HuH-7 (cell line): ENCODE measurements around the gene SLC22A17.

Source experiments
- DNase-seq: peaks from one replicate; pipeline ENCODE4 v3.0.0; 2011; ENCODE audit warnings: low spot score

Gene SLC22A17

GRCh38 chr14:23307687-23308644 lies 44.7 kb downstream of the SLC22A17 start:
- DNase-seq: no peak

GRCh38 chr14:23307146-23307530 lies 45.5 kb downstream of the SLC22A17 start:
- DNase-seq: no peak

GRCh38 chr14:23306412-23307145 lies 46.1 kb downstream of the SLC22A17 start, which contains the start of gene BCL2L2:
BCL2L2 (plus strand) TSS chr14:23306833; CDS start chr14:23307768, 935 bp downstream.
- peak; percentile 79 for DNase-seq

GRCh38 chr14:23302290-23303225 lies 50.1 kb downstream of the SLC22A17 start, which contains the start of gene PPP1R3E:
PPP1R3E (minus strand) TSS chr14:23302859; CDS start chr14:23302576, 283 bp downstream.
- DNase-seq: peak; percentile 58

- DNase-seq: no peak
Observed at GRCh38 chr14:23301969-23302289, 50.8 kb downstream of the SLC22A17 start.

- DNase-seq: peak; percentile 96
Observed at GRCh38 chr14:23301288-23301968, 51.3 kb downstream of the SLC22A17 start.

GRCh38 chr14:23300687-23301223 lies 51.9 kb downstream of the SLC22A17 start:
- DNase-seq: peak; percentile 25

- no peak for DNase-seq
Observed at GRCh38 chr14:23299986-23300686, 52.6 kb downstream of the SLC22A17 start.

GRCh38 chr14:23299211-23299957 lies 53.3 kb downstream of the SLC22A17 start:
- DNase-seq: peak; percentile 45

- DNase-seq: no peak
Observed at GRCh38 chr14:23297611-23298277, 54.9 kb downstream of the SLC22A17 start.

GRCh38 chr14:23297096-23297495 lies 55.6 kb downstream of the SLC22A17 start:
- no peak for DNase-seq
